H1 (cell line): ENCODE data around the gene TRPM1. TPM values are rescaled to one million over a fixed set of nuclear protein-coding genes. Genes with fewer than 3 reads are reported as not detected.

Experiments used
- CTCF ChIA-PET: fragments of 300-600 bp; sonication (Branson Sonifier 250); formaldehyde crosslinking; loops from one replicate; lab custom pipeline; 2021; ENCODE audit not compliant: partially characterized antibody; lab: Charles Lee
- POLR2A ChIA-PET: fragments of 300-600 bp; sonication (Branson Sonifier 250); formaldehyde crosslinking; loops from one replicate; lab custom pipeline; 2021; ENCODE audit warnings: inconsistent platforms; ENCODE audit not compliant: partially characterized antibody; lab: Charles Lee
- DNase-seq, 2 experiments: peaks; one replicate each; pipeline versions ENCODE4 v3.0.0 to v3.0.0-alpha.2; 2010 to 2022; ENCODE audit warnings: low spot score in 2 of 2, low read depth in 1 of 2, mixed read lengths in 1 of 2
- FAIRE-seq: peaks from 2 replicates; lab custom pipeline; 2011; peaks lifted over from hg19 to GRCh38; lab: Jason Lieb, UNC
- H2AFZ ChIP-seq: 2 replicates; pipeline ENCODE4 v1.8.1; 2012; ENCODE audit warnings: low read length, inconsistent platforms
- H2AK5ac ChIP-seq: 2 replicates; pipeline ENCODE4 v1.6.1; 2013; ENCODE audit warnings: low read depth, low read length
- H2BK120ac ChIP-seq: replicated peaks from 2 replicates; pipeline ENCODE3; 2013; ENCODE audit warnings: low read depth, low read length, inconsistent platforms
- H2BK12ac ChIP-seq: 2 replicates; pipeline ENCODE4 v1.6.1; 2013; ENCODE audit warnings: low read depth, low read length
- H2BK15ac ChIP-seq: 2 replicates; pipeline ENCODE4 v1.6.1; 2013; ENCODE audit warnings: low read length
- H2BK20ac ChIP-seq: 2 replicates; pipeline ENCODE4 v1.6.1; 2013; ENCODE audit warnings: low read length
- H2BK5ac ChIP-seq: 2 replicates; pipeline ENCODE4 v1.6.1; 2013; ENCODE audit warnings: low read depth, low read length
- H3K14ac ChIP-seq: 2 replicates; pipeline ENCODE4 v1.6.1; 2013; ENCODE audit warnings: inconsistent platforms; ENCODE audit not compliant: insufficient read length
- H3K18ac ChIP-seq: 2 replicates; pipeline ENCODE4 v1.6.1; 2013; ENCODE audit warnings: low read length; ENCODE audit errors: extremely low read depth
- H3K23ac ChIP-seq: 2 replicates; pipeline ENCODE4 v1.6.1; 2013; ENCODE audit warnings: inconsistent platforms; ENCODE audit not compliant: insufficient read length
- H3K23me2 ChIP-seq: 2 replicates; pipeline ENCODE4 v1.6.1; 2013; ENCODE audit warnings: low read depth, low read length
- H3K27ac ChIP-seq: 2 replicates; pipeline ENCODE4 v1.6.1; 2011; ENCODE audit warnings: low read depth, low read length, inconsistent platforms
- H3K27me3 ChIP-seq, 4 experiments: replicated peaks in 1 of 4; 1 replicate in 1 of 4; 2 replicates in 3 of 4; pipeline versions ENCODE4 v1.6.1 to v1.8.1; 2011 to 2013; ENCODE audit warnings: low read length in 3 of 4, mild to moderate bottlenecking in 3 of 4, inconsistent platforms in 2 of 4, mixed read lengths in 2 of 4, moderate library complexity in 1 of 4; ENCODE audit not compliant: control insufficient read depth in 3 of 4, insufficient read depth in 3 of 4; ENCODE audit errors: extremely low read depth in 1 of 4
- H3K36me3 ChIP-seq, 4 experiments: 2 replicates each; pipeline versions ENCODE4 v1.6.1 to v1.8.1; 2011 to 2013; ENCODE audit warnings: mild to moderate bottlenecking in 4 of 4, low read length in 3 of 4, moderate library complexity in 2 of 4, control low read depth in 1 of 4, inconsistent platforms in 1 of 4; ENCODE audit not compliant: insufficient read depth in 4 of 4, control insufficient read depth in 2 of 4
- H3K4ac ChIP-seq: replicated peaks from 2 replicates; pipeline ENCODE3; 2013; ENCODE audit warnings: low read length, low read depth, mixed read lengths, inconsistent platforms; ENCODE audit not compliant: insufficient read length
- H3K4me1 ChIP-seq, 4 experiments: replicated peaks in 1 of 4; 1 replicate in 1 of 4; 2 replicates in 3 of 4; pipeline versions ENCODE4 v1.6.1 to v1.8.1; 2011 to 2013; ENCODE audit warnings: low read length in 3 of 4, inconsistent platforms in 2 of 4, mixed read lengths in 1 of 4; ENCODE audit not compliant: insufficient read depth in 4 of 4, control insufficient read depth in 3 of 4
- H3K4me2 ChIP-seq, 2 experiments: 2 replicates each; pipeline versions ENCODE4 v1.6.1 to v1.8.1; 2011 to 2013; ENCODE audit warnings: low read depth in 2 of 2, low read length in 2 of 2, control low read depth in 1 of 2, inconsistent platforms in 1 of 2, mild to moderate bottlenecking in 1 of 2; ENCODE audit not compliant: insufficient read depth in 1 of 2
- H3K4me3 ChIP-seq, 4 experiments: fragments of 200-600, 300-600 bp in 1 of 4; sonication (generic), shearing (Covaris generic), sonication (Bioruptor Twin) in 1 of 4; 2 replicates each; pipeline versions ENCODE4 v1.5.1 to v1.8.1; 2011 to 2016; ENCODE audit warnings: low read length in 4 of 4, low read depth in 3 of 4, control low read depth in 2 of 4, inconsistent platforms in 2 of 4, mild to moderate bottlenecking in 2 of 4, mixed read lengths in 1 of 4, moderate library complexity in 1 of 4; ENCODE audit not compliant: insufficient read depth in 2 of 4; ENCODE audit errors: extremely low read depth in 1 of 4
- H3K56ac ChIP-seq: replicated peaks from 2 replicates; pipeline ENCODE3; 2013; ENCODE audit warnings: low read depth, mild to moderate bottlenecking, mixed read lengths, low read length, inconsistent platforms; ENCODE audit not compliant: insufficient read length
- H3K79me1 ChIP-seq: 2 replicates; pipeline ENCODE4 v1.6.1; 2013; ENCODE audit warnings: low read depth, low read length, control low read depth
- H3K79me2 ChIP-seq, 2 experiments: 2 replicates each; pipeline versions ENCODE4 v1.6.1 to v1.8.1; 2012 to 2013; ENCODE audit warnings: low read length in 2 of 2, mild to moderate bottlenecking in 2 of 2, inconsistent platforms in 1 of 2; ENCODE audit not compliant: insufficient read depth in 2 of 2, control insufficient read depth in 1 of 2
- H3K9ac ChIP-seq, 4 experiments: replicated peaks in 1 of 4; 1 replicate in 1 of 4; 2 replicates in 3 of 4; pipeline versions ENCODE4 v1.6.1 to v1.8.1; 2011 to 2013; ENCODE audit warnings: low read depth in 3 of 4, low read length in 3 of 4, control low read depth in 2 of 4, mild to moderate bottlenecking in 2 of 4, moderate library complexity in 2 of 4, inconsistent platforms in 1 of 4; ENCODE audit errors: extremely low read depth in 1 of 4
- H3K9me3 ChIP-seq, 2 experiments: 2 replicates each; pipeline versions ENCODE4 v1.6.1 to v1.8.1; 2012 to 2013; ENCODE audit warnings: mild to moderate bottlenecking in 2 of 2, moderate library complexity in 2 of 2, control low read depth in 1 of 2, inconsistent platforms in 1 of 2, low read depth in 1 of 2, low read length in 1 of 2, mixed read lengths in 1 of 2; ENCODE audit not compliant: insufficient read depth in 2 of 2
- H4K20me1 ChIP-seq, 2 experiments: replicated peaks in 1 of 2; 2 replicates each; pipeline versions ENCODE3 to v1.8.1; 2011 to 2013; ENCODE audit warnings: inconsistent platforms in 2 of 2, low read length in 2 of 2, mild to moderate bottlenecking in 1 of 2; ENCODE audit not compliant: insufficient read depth in 2 of 2, control insufficient read depth in 1 of 2
- H4K5ac ChIP-seq: 2 replicates; pipeline ENCODE4 v1.6.1; 2013; ENCODE audit warnings: low read length, low read depth, mixed read lengths, inconsistent platforms; ENCODE audit not compliant: insufficient read length
- H4K8ac ChIP-seq: 2 replicates; pipeline ENCODE4 v1.8.0; 2013; ENCODE audit warnings: mild to moderate bottlenecking, moderate library complexity, low read length, inconsistent platforms; ENCODE audit not compliant: insufficient read depth; ENCODE audit errors: extremely low read depth
- H4K91ac ChIP-seq: replicated peaks from 2 replicates; pipeline ENCODE3; 2013; ENCODE audit warnings: low read length, mixed read lengths, inconsistent platforms; ENCODE audit not compliant: insufficient read length
- BACH1 ChIP-seq: IDR thresholded peaks from 2 replicates; pipeline ENCODE4 v1.6.1; 2012; ENCODE audit warnings: low read length, improper control_type of control experiment
- CEBPB ChIP-seq: IDR thresholded peaks from 2 replicates; pipeline ENCODE4 v1.6.1; 2012; ENCODE audit warnings: low read depth, low read length
- CHD1 ChIP-seq: IDR thresholded peaks from 2 replicates; pipeline ENCODE4 v1.6.1; 2012; ENCODE audit warnings: low read depth, low read length, improper control_type of control experiment
- CTBP2 ChIP-seq: IDR thresholded peaks from 2 replicates; pipeline ENCODE4 v1.7.0; 2011; ENCODE audit warnings: borderline replicate concordance, mild to moderate bottlenecking, moderate library complexity, mixed read lengths, low read length; ENCODE audit not compliant: insufficient read depth, insufficient read length
- EP300 ChIP-seq, 2 experiments: IDR thresholded peaks; 1 replicate in 1 of 2; 2 replicates in 1 of 2; pipeline ENCODE4 v1.6.1; 2011 to 2012; ENCODE audit warnings: low read depth in 2 of 2, low read length in 2 of 2, mild to moderate bottlenecking in 2 of 2, borderline replicate concordance in 1 of 2, inconsistent platforms in 1 of 2, moderate library complexity in 1 of 2
- EZH2 ChIP-seq: fragments of 200-600 bp; sonication (generic); IDR thresholded peaks from 2 replicates; pipeline ENCODE4 v1.7.1; 2012; ENCODE audit warnings: low read depth, mild to moderate bottlenecking, moderate library complexity, low read length, inconsistent platforms; ENCODE audit not compliant: severe bottlenecking
- HDAC2 ChIP-seq, 2 experiments: fragments of 300-600 bp in 1 of 2; sonication (generic) in 1 of 2; IDR thresholded peaks; 2 replicates each; pipeline ENCODE4 v1.6.1; 2011 to 2012; ENCODE audit warnings: low read depth in 2 of 2, low read length in 2 of 2, mild to moderate bottlenecking in 2 of 2, moderate library complexity in 2 of 2, borderline replicate concordance in 1 of 2, inconsistent platforms in 1 of 2
- KDM4A ChIP-seq: IDR thresholded peaks from one replicate; pipeline ENCODE4 v1.7.1; 2012; ENCODE audit warnings: low read depth, mild to moderate bottlenecking, moderate library complexity, low read length, inconsistent platforms; ENCODE audit not compliant: severe bottlenecking
- POLR2A ChIP-seq, 2 experiments: IDR thresholded peaks; 1 replicate in 1 of 2; 2 replicates in 1 of 2; pipeline ENCODE4 v1.6.1; 2011; ENCODE audit warnings: low read depth in 2 of 2, low read length in 2 of 2, mild to moderate bottlenecking in 2 of 2; ENCODE audit errors: control extremely low read depth in 1 of 2
- SAP30 ChIP-seq: fragments of 300-600 bp; sonication (generic); IDR thresholded peaks from 2 replicates; pipeline ENCODE4 v1.7.1; 2012; ENCODE audit warnings: low read length, moderate library complexity, mild to moderate bottlenecking, inconsistent platforms; ENCODE audit not compliant: insufficient read depth, insufficient replicate concordance
- TCF12 ChIP-seq: IDR thresholded peaks from 2 replicates; pipeline ENCODE4 v1.6.1; 2011; ENCODE audit warnings: low read depth, mild to moderate bottlenecking, low read length
- TEAD4 ChIP-seq: IDR thresholded peaks from 2 replicates; pipeline ENCODE4 v1.6.1; 2012; ENCODE audit warnings: low read depth, low read length, inconsistent platforms, mixed read lengths
- WGBS, 2 experiments: shearing (Covaris generic) in 1 of 2; methylation state at CpG; one replicate each; pipeline versions ENCODE4 v1.1.6 to v1.1.7; 2013 to 2015; ENCODE audit warnings: low lambda C conversion rate in 2 of 2, mixed read lengths in 2 of 2, inconsistent platforms in 1 of 2, low coverage in 1 of 2, missing lambda C conversion rate in 1 of 2; ENCODE audit not compliant: insufficient replicate concordance in 2 of 2, insufficient coverage in 1 of 2, insufficient read length in 1 of 2; ENCODE audit errors: extremely low coverage in 1 of 2, missing lambda C conversion rate in 1 of 2; 5-methylcytosine and 5-hydroxymethylcytosine counted together
- polyA plus RNA-seq, 7 experiments: library from polyadenylated mRNA; depleted of rRNA in 3 of 7; stranded (reverse) in 5 of 7; unstranded in 2 of 7; fragments of >200 nt in 5 of 7; fragments of 200-250 nt in 2 of 7; gene quantifications; 1 replicate in 5 of 7; 2 replicates in 1 of 7; 4 replicates in 1 of 7; pipeline versions ENCODE4 v1.2.1 to v1.2.3, GENCODE V29; 2011 to 2013; ENCODE audit warnings: missing spikeins in 2 of 7, mixed read lengths in 2 of 7
- total RNA-seq: library from RNA; stranded (reverse); fragmentation: NEBNext Ultra II Directional; extraction: Animal tissue kit (Norgen Biotek cat#: 25700); gene quantifications from 2 replicates; pipeline ENCODE4 v1.2.1, GENCODE V29; 2021
- TF ChIP-seq, protein P1 (sequence below): IDR thresholded peaks from 2 replicates; pipeline ENCODE4 v1.6.1; 2012; ENCODE audit warnings: inconsistent platforms

TRPM1 gene
- total and polyA plus RNA-seq, 2 of the 8 experiments (the other 6 are each of a cell fraction or from before 2014, with no cell fraction given), result 0.05 TPM; not detected in 1

DNA sequence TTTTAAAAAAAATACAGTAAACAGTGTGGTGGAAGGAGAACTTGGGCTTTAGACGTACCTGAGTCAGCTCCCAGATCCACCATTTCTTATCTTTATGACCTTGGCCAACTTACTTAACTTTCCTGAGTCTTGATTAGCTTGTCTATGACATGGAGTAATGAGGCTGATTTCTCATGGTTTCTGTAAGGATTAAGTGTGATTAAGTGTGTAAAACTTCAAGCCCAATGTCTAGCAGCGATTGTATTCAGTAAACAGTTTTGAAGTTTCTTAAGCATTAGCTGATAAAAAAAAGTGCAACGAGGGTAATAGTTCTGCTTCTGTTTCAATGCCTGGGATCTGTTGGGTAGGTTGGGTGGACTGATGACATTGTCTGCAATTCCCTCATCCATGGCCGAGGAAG is 10.8 kb downstream of the TRPM1 start:
- Histone ChIP-seq H2BK15ac (no peak overlapping the region), H3K56ac (no peak overlapping the region), H2BK20ac (no peak overlapping the region), H3K23me2 (no peaks in the 10 kb centered on the region), H3K18ac (no peak overlapping the region), H2BK12ac (no peak overlapping the region), H4K91ac (no peak overlapping the region), H4K5ac (no peak overlapping the region), H3K9me3 (no peaks in the 10 kb centered on the region), H3K79me2 (no peaks in the 10 kb centered on the region), H2AK5ac (no peak overlapping the region), H3K36me3 (no peaks in the 10 kb centered on the region), H3K4me3 (no peak overlapping the region), H3K4me2 (no peak overlapping the region), H3K4me1 (no peaks in the 10 kb centered on the region), H3K27ac (no peak overlapping the region), H2BK120ac (no peak overlapping the region), H3K14ac (no peak overlapping the region), H2AFZ (no peak overlapping the region), H3K23ac (no peak overlapping the region), H3K9ac (no peak overlapping the region), H3K27me3 (no peaks in the 10 kb centered on the region), H3K79me1 (no peaks in the 10 kb centered on the region), H3K4ac (no peak overlapping the region), H4K8ac (no peak overlapping the region)
- DNase-seq (no peak), FAIRE-seq (no peak)
- WGBS, 2 experiments, result 84% methylated on average over 4 of the region's 4 CpGs; no CpG with 5 or more reads in 1 of the 2 experiments
- POLR2A ChIA-PET, result interaction anchor here (0.6 to 1.3 kb wide), 4 partner anchors 8 to 103 kb away, joined by 3 to 4 read pairs (median 4); partner anchors contain the start of gene TRPM1
- CTCF ChIA-PET, result interaction anchor here (0.7 kb wide), 1 partner anchor 232 kb away, joined by 3 read pairs; no protein-coding TSS in a partner anchor
- no peak for TF ChIP-seq HDAC2 (IDR thresholded peaks at IDR 0.05; ENCODE audit: borderline replicate concordance in 1 of 2, low read depth in 2 of 2, low read length in 2 of 2)
- TF ChIP-seq CTBP2, result no peak
- no peak for TF ChIP-seq TCF12
- no peak for TF ChIP-seq BACH1
- TF ChIP-seq EZH2, result no peak
- TF ChIP-seq KDM4A, result no peak
- TF ChIP-seq POLR2A (IDR thresholded peaks at IDR 0.05; ENCODE audit: control extremely low read depth in 1 of 2, low read depth in 2 of 2, low read length in 2 of 2), result no peak
- TF ChIP-seq TEAD4, result no peak
- no peak for TF ChIP-seq EP300 (IDR thresholded peaks at IDR 0.05; ENCODE audit: borderline replicate concordance in 1 of 2, low read depth in 2 of 2, low read length in 2 of 2)
- TF ChIP-seq, protein P1, sequence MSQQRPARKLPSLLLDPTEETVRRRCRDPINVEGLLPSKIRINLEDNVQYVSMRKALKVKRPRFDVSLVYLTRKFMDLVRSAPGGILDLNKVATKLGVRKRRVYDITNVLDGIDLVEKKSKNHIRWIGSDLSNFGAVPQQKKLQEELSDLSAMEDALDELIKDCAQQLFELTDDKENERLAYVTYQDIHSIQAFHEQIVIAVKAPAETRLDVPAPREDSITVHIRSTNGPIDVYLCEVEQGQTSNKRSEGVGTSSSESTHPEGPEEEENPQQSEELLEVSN, result no peak
- TF ChIP-seq SAP30, result no peak
- no peak for TF ChIP-seq CHD1
- TF ChIP-seq CEBPB, result no peak
- TF ChIP-seq, all 59 proteins: peak for 0
- H4K20me1 ChIP-seq, result no peaks in the 10 kb centered on the region
- H2BK5ac ChIP-seq, result no peak overlapping the region
